ENCODE results near the gene INCA1.

INCA1 gene

GRCh38 chr17:4969551-4970173 is 27.7 kb downstream of the INCA1 start:
- DNase-seq = no peak

- DNase-seq = peak; percentile 45 to 70
These were observed 28.2 kb downstream of the INCA1 start for GRCh38 chr17:4969047-4969550.

- peak in 1 of 2 donors; percentile 50 for DNase-seq
These were observed 28.8 kb downstream of the INCA1 start for GRCh38 chr17:4968486-4969046.

GRCh38 chr17:4967539-4968485 is 29.5 kb downstream of the INCA1 start, which contains the start of gene SPAG7:
Gene SPAG7, minus strand, starts transcription at chr17:4967817. Its CDS starts 13 bp downstream, at chr17:4967804.
- DNase-seq = peak; percentile 97

- DNase-seq = peak; percentile 99
These were observed 30.3 kb downstream of the INCA1 start for GRCh38 chr17:4966844-4967538.

GRCh38 chr17:4965311-4965986 is 31.9 kb downstream of the INCA1 start:
- no peak for DNase-seq

GRCh38 chr17:4960279-4960922 is 36.9 kb downstream of the INCA1 start:
- no peak for DNase-seq

- DNase-seq = no peak
These were observed 37.9 kb downstream of the INCA1 start for GRCh38 chr17:4959261-4959965.

GRCh38 chr17:4958102-4958501 is 39.2 kb downstream of the INCA1 start:
- no peak for DNase-seq

- peak in 1 of 2 donors; percentile 36 for DNase-seq
These were observed 40.7 kb downstream of the INCA1 start for GRCh38 chr17:4956493-4957061.

- no peak for DNase-seq
These were observed 42.2 kb downstream of the INCA1 start for GRCh38 chr17:4955091-4955490.

- no peak for DNase-seq
These were observed 43.8 kb downstream of the INCA1 start for GRCh38 chr17:4953451-4953961.

GRCh38 chr17:4951486-4951885 is 45.8 kb downstream of the INCA1 start:
- DNase-seq = no peak

- peak in 1 of 2 donors; percentile 0 for DNase-seq
These were observed 46.5 kb downstream of the INCA1 start, which contains the start of gene ENO3 for GRCh38 chr17:4950746-4951204. Gene ENO3, plus strand, starts transcription at chr17:4951119. Its CDS starts 711 bp downstream, at chr17:4951830.

GRCh38 chr17:4950075-4950745 is 47.1 kb downstream of the INCA1 start:
- DNase-seq = peak in 1 of 2 donors; percentile 38

GRCh38 chr17:4949321-4950074 is 47.8 kb downstream of the INCA1 start:
- peak; percentile 86 to 91 for DNase-seq

GRCh38 chr17:4948931-4949320 is 48.4 kb downstream of the INCA1 start:
- DNase-seq = peak; percentile 93 to 95

- DNase-seq = peak; percentile 95 to 98
These were observed 49.0 kb downstream of the INCA1 start, which contains the start of gene PFN1 for GRCh38 chr17:4948166-4948930. Gene PFN1, minus strand, starts transcription at chr17:4948530. Its CDS starts 136 bp downstream, at chr17:4948394.
